ENCODE results near the gene KLHDC8B. TPM values are rescaled to one million over a fixed set of nuclear protein-coding genes. Genes with fewer than 3 reads are reported as not detected.

The KLHDC8B gene
- polyA plus RNA-seq, 1 experiment: 21.2 TPM

DNA sequence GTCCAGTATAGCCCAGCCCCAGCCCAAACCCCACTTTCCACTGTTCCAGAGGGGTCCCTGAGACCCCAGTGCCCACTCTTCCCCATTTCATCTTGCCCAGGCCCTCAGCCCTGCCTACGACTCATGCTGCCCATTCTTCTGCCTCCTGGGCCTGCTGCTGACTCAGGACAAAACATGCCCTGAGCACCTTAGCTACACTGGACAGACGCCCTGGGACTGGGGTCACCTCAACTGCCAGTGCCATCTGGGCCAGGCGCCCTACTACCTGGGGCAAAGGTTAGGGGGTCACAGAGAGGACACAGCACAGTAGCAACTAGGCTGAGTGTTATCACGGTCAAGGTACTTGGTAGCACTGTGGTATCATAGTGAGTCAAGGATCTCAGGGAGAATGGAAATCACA is 35.9 kb upstream of the KLHDC8B start:
- H3K27me3 ChIP-seq (ENCODE audit: control insufficient read depth, insufficient read depth, low read length): peaks cover 2% of the 10 kb centered on the region
- DNase-seq (ENCODE audit: low read depth, low spot score): no peak
- CTCF ChIA-PET: no interaction called here
- no peak overlapping the region for H3K27ac ChIP-seq (ENCODE audit: low read depth, low read length)
- TF ChIP-seq, protein P1, sequence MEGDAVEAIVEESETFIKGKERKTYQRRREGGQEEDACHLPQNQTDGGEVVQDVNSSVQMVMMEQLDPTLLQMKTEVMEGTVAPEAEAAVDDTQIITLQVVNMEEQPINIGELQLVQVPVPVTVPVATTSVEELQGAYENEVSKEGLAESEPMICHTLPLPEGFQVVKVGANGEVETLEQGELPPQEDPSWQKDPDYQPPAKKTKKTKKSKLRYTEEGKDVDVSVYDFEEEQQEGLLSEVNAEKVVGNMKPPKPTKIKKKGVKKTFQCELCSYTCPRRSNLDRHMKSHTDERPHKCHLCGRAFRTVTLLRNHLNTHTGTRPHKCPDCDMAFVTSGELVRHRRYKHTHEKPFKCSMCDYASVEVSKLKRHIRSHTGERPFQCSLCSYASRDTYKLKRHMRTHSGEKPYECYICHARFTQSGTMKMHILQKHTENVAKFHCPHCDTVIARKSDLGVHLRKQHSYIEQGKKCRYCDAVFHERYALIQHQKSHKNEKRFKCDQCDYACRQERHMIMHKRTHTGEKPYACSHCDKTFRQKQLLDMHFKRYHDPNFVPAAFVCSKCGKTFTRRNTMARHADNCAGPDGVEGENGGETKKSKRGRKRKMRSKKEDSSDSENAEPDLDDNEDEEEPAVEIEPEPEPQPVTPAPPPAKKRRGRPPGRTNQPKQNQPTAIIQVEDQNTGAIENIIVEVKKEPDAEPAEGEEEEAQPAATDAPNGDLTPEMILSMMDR (IDR thresholded peaks at IDR 0.05; ENCODE audit: low read depth, low read length): no peak
- no peaks in the 10 kb centered on the region for H3K9me3 ChIP-seq (ENCODE audit: control insufficient read depth, insufficient read depth, low read length)
- no peak overlapping the region for H3K4me3 ChIP-seq (ENCODE audit: low read depth, low read length)
- POLR2A ChIA-PET: no interaction called here

DNA sequence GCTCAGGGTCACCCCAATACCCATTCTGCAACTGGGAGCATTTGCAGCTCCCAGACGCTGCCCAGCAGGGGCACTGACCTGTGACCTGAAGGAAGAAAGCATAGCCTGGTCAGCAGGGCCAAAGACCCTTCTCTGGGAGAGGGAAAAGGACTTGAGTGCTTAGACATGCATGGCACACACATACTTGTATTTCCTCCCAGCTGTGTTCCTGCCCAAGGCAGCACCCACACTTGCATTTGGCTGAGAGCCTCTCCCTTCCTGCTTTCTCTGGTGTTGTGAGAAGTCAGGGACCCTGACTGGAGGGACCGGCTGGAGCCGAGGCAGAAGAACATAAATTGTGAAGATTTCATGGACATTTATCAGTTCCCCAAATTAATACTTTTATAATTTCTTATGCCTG is 31.3 kb upstream of the KLHDC8B start:
- no peak overlapping the region for H3K4me3 ChIP-seq (ENCODE audit: low read depth, low read length)
- no peak overlapping the region for H3K27ac ChIP-seq (ENCODE audit: low read depth, low read length)
- TF ChIP-seq, protein P1 (IDR thresholded peaks at IDR 0.05; ENCODE audit: low read depth, low read length): no peak
- DNase-seq (ENCODE audit: low read depth, low spot score): no peak
- peaks cover 5% of the 10 kb centered on the region for H3K27me3 ChIP-seq (ENCODE audit: control insufficient read depth, insufficient read depth, low read length)
- H3K9me3 ChIP-seq (ENCODE audit: control insufficient read depth, insufficient read depth, low read length): no peaks in the 10 kb centered on the region; the same call in none of the 2 replicates
- ChIA-PET CTCF (no interaction called here), POLR2A (no interaction called here)

DNA sequence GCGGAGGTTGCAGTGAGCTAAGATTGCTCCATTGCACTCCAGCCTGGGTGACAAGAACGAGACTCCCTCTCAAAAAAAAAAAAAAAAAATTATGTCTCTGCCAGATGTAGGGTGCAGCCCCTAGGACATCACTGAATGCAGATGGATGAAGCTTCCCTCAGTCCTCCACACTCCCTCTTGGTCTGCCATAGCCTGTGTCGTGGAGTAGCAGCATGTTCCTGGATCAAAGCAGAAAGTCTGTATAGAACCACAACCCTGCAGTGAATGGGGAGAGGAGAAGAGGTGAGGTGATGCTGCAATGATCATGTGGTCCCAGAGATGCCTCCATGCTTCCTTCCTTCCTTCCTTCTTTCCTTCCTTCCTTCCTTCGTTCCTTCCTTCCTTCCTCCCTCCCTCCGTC is 23.2 kb upstream of the KLHDC8B start:
- no peak for DNase-seq (ENCODE audit: low read depth, low spot score)
- TF ChIP-seq, protein P1 (IDR thresholded peaks at IDR 0.05; ENCODE audit: low read depth, low read length): no peak
- ChIA-PET POLR2A (no interaction called here), CTCF (interaction anchor here (0.7 kb wide), 1 partner anchor 336 kb away, joined by 3 read pairs; no protein-coding TSS in a partner anchor)
- Histone ChIP-seq H3K9me3 (ENCODE audit: control insufficient read depth, insufficient read depth, low read length) (no peaks in the 10 kb centered on the region; the same call in 1 of the 2 replicates), H3K27me3 (ENCODE audit: control insufficient read depth, insufficient read depth, low read length) (no peaks in the 10 kb centered on the region), H3K27ac (ENCODE audit: low read depth, low read length) (no peak overlapping the region), H3K4me3 (ENCODE audit: low read depth, low read length) (no peak overlapping the region)

DNA sequence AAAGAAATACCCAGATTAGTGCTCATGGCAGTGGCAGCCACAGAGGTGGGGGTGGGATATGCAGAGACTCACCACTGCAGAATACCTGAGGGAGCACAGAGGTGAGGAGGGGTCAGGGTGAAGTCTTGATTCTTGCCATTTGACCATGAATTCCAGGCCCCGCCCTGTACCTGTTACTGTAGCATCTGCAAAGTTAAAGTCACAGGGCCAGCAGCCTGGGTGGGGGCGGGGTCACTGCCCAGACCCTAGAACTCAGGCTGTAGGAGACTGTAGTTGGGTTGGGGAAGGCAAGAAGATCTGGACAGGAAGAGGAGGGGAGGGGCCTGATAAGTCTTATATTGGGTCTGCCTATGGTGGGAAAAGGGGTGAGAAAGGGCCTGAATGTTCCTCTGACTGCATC is 19.8 kb upstream of the KLHDC8B start:
- ChIA-PET POLR2A (no interaction called here), CTCF (no interaction called here)
- Histone ChIP-seq H3K27ac (ENCODE audit: low read depth, low read length) (no peak overlapping the region), H3K9me3 (ENCODE audit: control insufficient read depth, insufficient read depth, low read length) (no peaks in the 10 kb centered on the region; the same call in 1 of the 2 replicates), H3K4me3 (ENCODE audit: low read depth, low read length) (no peak overlapping the region), H3K27me3 (ENCODE audit: control insufficient read depth, insufficient read depth, low read length) (no peaks in the 10 kb centered on the region)
- no peak for DNase-seq (ENCODE audit: low read depth, low spot score)
- TF ChIP-seq, protein P1 (IDR thresholded peaks at IDR 0.05; ENCODE audit: low read depth, low read length): no peak

DNA sequence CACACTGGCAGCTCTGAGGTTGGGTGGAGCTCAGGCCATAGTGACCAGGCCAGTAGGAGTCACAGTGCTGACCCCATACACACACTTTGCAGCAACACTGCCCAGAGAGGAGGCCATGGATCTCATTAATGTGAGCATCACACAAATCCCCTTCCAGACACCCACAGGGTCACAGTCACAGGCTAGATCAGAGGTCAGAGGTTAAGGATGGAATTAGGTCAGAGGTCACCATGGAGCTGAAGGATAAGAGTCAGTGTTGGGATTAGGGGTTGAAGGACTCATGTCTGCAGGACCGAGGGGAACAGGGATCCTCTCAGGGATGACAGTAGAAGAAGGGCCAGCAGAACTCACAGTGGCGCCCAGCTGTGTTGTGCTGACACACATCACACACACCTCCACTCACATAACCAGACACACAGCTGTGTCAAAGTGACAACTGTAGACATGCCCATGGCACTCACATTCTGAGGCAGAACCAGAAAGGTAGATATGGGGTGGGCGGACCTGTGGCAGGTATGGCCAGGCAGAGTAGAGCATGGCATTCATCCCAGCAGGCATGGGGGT is 18.0 kb upstream of the KLHDC8B start:
- no peak overlapping the region for H3K4me3 ChIP-seq (ENCODE audit: low read depth, low read length)
- H3K9me3 ChIP-seq (ENCODE audit: control insufficient read depth, insufficient read depth, low read length): no peaks in the 10 kb centered on the region; the same call in 1 of the 2 replicates
- TF ChIP-seq, protein P1 (IDR thresholded peaks at IDR 0.05; ENCODE audit: low read depth, low read length): no peak
- no peaks in the 10 kb centered on the region for H3K27me3 ChIP-seq (ENCODE audit: control insufficient read depth, insufficient read depth, low read length)
- no peak overlapping the region for H3K27ac ChIP-seq (ENCODE audit: low read depth, low read length)
- POLR2A ChIA-PET: interaction anchor here (0.5 kb wide), 1 partner anchor 57 kb away, joined by 4 read pairs; no protein-coding TSS in a partner anchor
- CTCF ChIA-PET: interaction anchor here (0.6 to 1.5 kb wide), 2 partner anchors 17 to 1346 kb away, joined by 4 to 12 read pairs; no protein-coding TSS in a partner anchor
- no peak for DNase-seq (ENCODE audit: low read depth, low spot score)

Measured in AG04450 (cell line).